GM10248 (cell line): Measurements from ENCODE around the gene PRDX4.
A peak's percentile ranks its signal among the peaks of the same experiment; 100 is the strongest.
"Not testable (repeated sequence)": the region's sequence is repeated elsewhere in the genome, so short reads cannot be mapped to it uniquely, and the experiment has no call there.

Experiments
- CTCF ChIA-PET: fragments of 300-600 bp; sonication (Branson Sonifier 250); formaldehyde crosslinking; extraction: SDS; loops from one replicate; lab custom pipeline; 2021; ENCODE audit warnings: antibody characterized with exemption; lab: Yijun Ruan, JAX
- POLR2A ChIA-PET: fragments of 350-650 bp; sonication (Branson Sonifier 250); formaldehyde crosslinking; extraction: SDS; loops from one replicate; lab custom pipeline; 2020; ENCODE audit warnings: antibody characterized with exemption; lab: Yijun Ruan, JAX
- DNase-seq: peaks from one replicate; pipeline ENCODE4 v3.0.0; 2012; ENCODE audit errors: extremely low spot score
- TF ChIP-seq, protein P1 (sequence below): IDR thresholded peaks from 2 replicates; pipeline ENCODE4 v1.5.1; 2012; ENCODE audit warnings: mild to moderate bottlenecking, low read depth; ENCODE audit errors: extremely low read depth, missing control alignments, control extremely low read depth

Gene PRDX4

DNA sequence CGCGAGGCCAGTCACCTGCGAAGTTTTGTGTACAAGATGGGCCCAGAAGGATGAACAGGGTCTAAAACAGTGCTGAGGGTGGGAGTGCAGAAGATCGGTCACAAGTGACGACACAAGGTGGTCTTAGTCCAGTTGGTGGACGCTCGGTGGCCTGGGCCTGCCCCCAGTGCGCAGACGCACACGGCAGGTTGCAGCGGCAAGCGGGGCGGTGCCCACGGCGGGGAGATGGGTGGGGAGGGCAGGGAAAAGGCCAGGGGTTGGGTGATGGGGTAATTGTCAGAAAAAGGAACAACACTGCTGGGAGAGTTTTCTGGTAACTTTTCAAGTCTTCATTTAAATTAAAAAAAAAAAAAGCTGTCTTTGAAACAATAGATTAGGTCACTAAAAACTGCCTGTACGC lies 1.0 kb upstream of the PRDX4 start:
- CTCF ChIA-PET: interaction anchor here (1.9 kb wide), 1 partner anchor 236 kb away, joined by 8 read pairs; no protein-coding TSS in a partner anchor
- no peak for DNase-seq
- TF ChIP-seq, protein P1, sequence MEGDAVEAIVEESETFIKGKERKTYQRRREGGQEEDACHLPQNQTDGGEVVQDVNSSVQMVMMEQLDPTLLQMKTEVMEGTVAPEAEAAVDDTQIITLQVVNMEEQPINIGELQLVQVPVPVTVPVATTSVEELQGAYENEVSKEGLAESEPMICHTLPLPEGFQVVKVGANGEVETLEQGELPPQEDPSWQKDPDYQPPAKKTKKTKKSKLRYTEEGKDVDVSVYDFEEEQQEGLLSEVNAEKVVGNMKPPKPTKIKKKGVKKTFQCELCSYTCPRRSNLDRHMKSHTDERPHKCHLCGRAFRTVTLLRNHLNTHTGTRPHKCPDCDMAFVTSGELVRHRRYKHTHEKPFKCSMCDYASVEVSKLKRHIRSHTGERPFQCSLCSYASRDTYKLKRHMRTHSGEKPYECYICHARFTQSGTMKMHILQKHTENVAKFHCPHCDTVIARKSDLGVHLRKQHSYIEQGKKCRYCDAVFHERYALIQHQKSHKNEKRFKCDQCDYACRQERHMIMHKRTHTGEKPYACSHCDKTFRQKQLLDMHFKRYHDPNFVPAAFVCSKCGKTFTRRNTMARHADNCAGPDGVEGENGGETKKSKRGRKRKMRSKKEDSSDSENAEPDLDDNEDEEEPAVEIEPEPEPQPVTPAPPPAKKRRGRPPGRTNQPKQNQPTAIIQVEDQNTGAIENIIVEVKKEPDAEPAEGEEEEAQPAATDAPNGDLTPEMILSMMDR: no peak
- POLR2A ChIA-PET: no interaction called here

DNA sequence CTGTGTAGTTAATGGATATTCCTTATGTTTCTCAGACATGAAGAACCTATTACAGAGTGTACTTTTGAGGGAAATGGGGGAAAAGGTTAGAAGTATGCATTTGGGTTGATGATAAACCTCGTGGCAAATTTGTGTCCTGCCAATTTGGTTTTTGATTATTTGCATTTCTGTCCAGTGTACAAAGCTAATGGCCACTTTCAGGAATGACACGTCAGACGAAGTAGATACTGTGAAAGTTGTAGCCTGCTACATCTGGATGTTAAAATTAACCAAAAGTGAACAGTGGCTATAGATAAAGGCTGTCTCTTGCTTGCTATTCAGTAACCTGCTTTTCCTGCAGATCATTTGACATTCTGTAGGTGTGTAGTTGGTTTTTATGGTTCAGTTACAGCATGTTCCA lies 1.0 kb downstream of the PRDX4 start:
- DNase-seq: no peak
- CTCF ChIA-PET: interaction anchor here (1.4 kb wide), 1 partner anchor 89 kb away, joined by 3 read pairs; no protein-coding TSS in a partner anchor
- POLR2A ChIA-PET: no interaction called here
- TF ChIP-seq, protein P1: no peak

DNA sequence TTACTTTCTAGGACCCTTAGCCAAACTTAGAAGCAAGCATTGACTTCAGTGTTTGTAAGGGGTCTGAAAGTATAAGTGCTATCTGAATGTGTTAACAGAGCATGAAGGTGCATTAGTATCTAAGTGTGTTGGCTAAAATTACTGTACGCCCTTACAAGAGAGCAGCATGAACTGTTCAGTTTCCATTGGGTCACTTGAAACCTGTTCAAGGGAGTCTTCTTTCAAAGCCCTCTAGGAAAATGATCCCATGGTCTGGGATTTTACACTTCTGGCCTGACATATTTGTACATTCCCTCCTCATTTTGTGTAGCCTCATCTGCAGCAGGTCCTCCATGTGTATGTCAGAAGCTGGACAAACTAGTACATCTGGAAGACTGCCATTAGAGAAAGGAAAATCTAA lies 3.2 kb downstream of the PRDX4 start:
- TF ChIP-seq, protein P1: no peak
- POLR2A ChIA-PET: no interaction called here
- CTCF ChIA-PET: no interaction called here
- DNase-seq: no peak

DNA sequence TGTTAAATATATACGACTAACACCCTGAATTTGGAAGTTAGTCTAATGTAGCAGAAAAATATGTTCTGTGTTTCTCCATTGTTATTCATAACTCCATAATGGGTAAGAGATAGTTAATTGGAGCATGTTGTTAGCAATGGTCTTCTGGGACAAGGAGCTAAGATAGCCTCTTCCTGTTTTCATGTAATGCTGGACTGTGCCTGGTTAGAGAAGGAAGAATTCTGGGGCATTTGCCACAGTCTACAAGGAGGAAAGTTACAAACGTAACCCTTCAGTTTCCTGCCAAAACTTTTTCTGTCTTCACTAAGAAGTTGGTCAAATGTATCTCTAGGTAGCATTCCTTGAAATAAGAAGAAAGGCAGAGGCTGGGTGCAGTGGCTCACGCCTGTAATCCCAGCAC lies 5.8 kb downstream of the PRDX4 start:
- TF ChIP-seq, protein P1: no peak
- POLR2A ChIA-PET: no interaction called here
- CTCF ChIA-PET: interaction anchor here (1.4 kb wide), 1 partner anchor 9 kb away, joined by 4 read pairs; no protein-coding TSS in a partner anchor
- no peak for DNase-seq

DNA sequence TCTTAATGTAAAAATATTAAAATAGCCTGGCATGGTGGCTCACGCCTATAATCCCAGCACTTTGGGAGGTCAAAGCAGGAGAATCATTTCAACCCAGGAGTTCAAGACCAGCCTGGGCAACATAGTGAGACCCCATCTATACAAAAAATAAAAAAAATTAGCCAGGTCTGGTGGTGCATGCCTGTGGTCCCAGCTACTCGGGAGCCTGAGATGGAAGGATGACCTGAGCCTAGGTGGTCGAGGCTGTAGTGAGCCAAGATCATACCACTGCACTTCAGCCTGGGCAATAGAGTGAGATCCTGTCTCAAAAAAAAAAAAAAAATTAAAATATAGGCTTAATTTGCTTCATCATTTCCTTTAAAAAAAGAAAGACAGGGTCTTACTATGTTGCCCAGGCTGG lies 9.2 kb downstream of the PRDX4 start:
- DNase-seq, POLR2A ChIA-PET, CTCF ChIA-PET: not testable (repeated sequence)

DNA sequence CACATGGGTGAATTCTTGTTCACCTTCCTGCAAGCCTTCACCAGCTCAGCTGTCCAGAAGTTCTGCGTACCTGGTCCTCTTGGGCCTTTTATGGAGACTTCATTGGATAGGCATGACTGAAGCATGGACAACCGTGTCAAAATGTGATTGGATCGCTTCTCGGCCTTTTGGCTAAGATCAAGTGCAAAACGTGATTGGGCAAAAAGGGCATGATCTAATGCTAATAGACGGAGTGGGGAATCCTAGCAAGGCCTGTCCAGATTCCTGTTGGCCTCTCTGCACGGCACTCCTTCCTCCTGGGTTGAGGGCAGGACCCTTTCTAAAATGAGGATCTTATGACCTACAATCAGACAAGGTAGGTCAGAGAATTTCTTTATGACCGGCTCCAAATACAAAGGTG lies 24.9 kb downstream of the PRDX4 start:
- DNase-seq: no peak
- POLR2A ChIA-PET: no interaction called here
- TF ChIP-seq, protein P1: no peak
- CTCF ChIA-PET: interaction anchor here (1.6 to 5.8 kb wide), 2 partner anchors 210 to 213 kb away, joined by 3 to 64 read pairs; no protein-coding TSS in a partner anchor

DNA sequence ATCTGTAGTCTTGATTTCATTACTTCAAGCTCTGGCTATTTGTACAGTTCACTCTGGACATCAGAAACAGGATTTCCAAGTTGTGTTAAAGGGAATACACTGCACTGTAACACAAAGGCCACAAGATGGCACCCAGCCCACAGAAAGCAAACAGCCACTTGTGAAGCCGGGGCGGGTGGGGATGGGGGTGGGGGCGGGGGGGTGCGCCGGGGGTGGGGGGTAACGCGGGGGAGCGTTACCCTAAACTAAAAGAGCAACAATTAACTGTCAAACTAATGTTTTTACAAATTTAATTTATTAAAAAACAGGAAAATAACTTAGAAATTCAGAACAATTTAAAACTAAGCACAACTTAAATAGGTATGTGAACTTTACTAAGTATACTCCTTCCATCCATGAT lies 27.3 kb downstream of the PRDX4 start:
- CTCF ChIA-PET: interaction anchor here (0.7 to 5.8 kb wide), 10 partner anchors 9 to 230 kb away, joined by 3 to 64 read pairs (median 4); partner anchors contain the start of genes APOO and CXorf58
- TF ChIP-seq, protein P1: peak; percentile 51
- peak; percentile 67 for DNase-seq
- POLR2A ChIA-PET: no interaction called here
